ENCODE data around the gene CDH26. TPM values are rescaled to one million over a fixed set of nuclear protein-coding genes. Genes with fewer than 3 reads are reported as not detected.

Gene CDH26
- total and polyA plus RNA-seq, 2 experiments from 2014 or later: 2.0 TPM

- no peak for ATAC-seq
- no peak for DNase-seq (ENCODE audit: low spot score)
- H3K27me3 ChIP-seq (ENCODE audit: insufficient read depth): no peaks in the 10 kb centered on the region
- TF ChIP-seq NANOG (IDR thresholded peaks at IDR 0.05; ENCODE audit: borderline replicate concordance) (no peak), ZNF114 (CRISPR knock-in tag; IDR thresholded peaks at IDR 0.05) (no peak), EZH2phosphoT487 (IDR thresholded peaks at IDR 0.05; ENCODE audit: unreplicated experiment) (no peak), CTCF (conservative IDR thresholded peaks at IDR 0.05; ENCODE audit: low read depth in 2 of 2) (no peak), STAT1 (IDR thresholded peaks at IDR 0.05; ENCODE audit: unreplicated experiment) (no peak), POLR2AphosphoS5 (IDR thresholded peaks at IDR 0.05; ENCODE audit: low read depth) (no peak), ETS1 (IDR thresholded peaks at IDR 0.05) (no peak), REST (IDR thresholded peaks at IDR 0.05; ENCODE audit: unreplicated experiment) (no peak)
- TF ChIP-seq, protein P1, sequence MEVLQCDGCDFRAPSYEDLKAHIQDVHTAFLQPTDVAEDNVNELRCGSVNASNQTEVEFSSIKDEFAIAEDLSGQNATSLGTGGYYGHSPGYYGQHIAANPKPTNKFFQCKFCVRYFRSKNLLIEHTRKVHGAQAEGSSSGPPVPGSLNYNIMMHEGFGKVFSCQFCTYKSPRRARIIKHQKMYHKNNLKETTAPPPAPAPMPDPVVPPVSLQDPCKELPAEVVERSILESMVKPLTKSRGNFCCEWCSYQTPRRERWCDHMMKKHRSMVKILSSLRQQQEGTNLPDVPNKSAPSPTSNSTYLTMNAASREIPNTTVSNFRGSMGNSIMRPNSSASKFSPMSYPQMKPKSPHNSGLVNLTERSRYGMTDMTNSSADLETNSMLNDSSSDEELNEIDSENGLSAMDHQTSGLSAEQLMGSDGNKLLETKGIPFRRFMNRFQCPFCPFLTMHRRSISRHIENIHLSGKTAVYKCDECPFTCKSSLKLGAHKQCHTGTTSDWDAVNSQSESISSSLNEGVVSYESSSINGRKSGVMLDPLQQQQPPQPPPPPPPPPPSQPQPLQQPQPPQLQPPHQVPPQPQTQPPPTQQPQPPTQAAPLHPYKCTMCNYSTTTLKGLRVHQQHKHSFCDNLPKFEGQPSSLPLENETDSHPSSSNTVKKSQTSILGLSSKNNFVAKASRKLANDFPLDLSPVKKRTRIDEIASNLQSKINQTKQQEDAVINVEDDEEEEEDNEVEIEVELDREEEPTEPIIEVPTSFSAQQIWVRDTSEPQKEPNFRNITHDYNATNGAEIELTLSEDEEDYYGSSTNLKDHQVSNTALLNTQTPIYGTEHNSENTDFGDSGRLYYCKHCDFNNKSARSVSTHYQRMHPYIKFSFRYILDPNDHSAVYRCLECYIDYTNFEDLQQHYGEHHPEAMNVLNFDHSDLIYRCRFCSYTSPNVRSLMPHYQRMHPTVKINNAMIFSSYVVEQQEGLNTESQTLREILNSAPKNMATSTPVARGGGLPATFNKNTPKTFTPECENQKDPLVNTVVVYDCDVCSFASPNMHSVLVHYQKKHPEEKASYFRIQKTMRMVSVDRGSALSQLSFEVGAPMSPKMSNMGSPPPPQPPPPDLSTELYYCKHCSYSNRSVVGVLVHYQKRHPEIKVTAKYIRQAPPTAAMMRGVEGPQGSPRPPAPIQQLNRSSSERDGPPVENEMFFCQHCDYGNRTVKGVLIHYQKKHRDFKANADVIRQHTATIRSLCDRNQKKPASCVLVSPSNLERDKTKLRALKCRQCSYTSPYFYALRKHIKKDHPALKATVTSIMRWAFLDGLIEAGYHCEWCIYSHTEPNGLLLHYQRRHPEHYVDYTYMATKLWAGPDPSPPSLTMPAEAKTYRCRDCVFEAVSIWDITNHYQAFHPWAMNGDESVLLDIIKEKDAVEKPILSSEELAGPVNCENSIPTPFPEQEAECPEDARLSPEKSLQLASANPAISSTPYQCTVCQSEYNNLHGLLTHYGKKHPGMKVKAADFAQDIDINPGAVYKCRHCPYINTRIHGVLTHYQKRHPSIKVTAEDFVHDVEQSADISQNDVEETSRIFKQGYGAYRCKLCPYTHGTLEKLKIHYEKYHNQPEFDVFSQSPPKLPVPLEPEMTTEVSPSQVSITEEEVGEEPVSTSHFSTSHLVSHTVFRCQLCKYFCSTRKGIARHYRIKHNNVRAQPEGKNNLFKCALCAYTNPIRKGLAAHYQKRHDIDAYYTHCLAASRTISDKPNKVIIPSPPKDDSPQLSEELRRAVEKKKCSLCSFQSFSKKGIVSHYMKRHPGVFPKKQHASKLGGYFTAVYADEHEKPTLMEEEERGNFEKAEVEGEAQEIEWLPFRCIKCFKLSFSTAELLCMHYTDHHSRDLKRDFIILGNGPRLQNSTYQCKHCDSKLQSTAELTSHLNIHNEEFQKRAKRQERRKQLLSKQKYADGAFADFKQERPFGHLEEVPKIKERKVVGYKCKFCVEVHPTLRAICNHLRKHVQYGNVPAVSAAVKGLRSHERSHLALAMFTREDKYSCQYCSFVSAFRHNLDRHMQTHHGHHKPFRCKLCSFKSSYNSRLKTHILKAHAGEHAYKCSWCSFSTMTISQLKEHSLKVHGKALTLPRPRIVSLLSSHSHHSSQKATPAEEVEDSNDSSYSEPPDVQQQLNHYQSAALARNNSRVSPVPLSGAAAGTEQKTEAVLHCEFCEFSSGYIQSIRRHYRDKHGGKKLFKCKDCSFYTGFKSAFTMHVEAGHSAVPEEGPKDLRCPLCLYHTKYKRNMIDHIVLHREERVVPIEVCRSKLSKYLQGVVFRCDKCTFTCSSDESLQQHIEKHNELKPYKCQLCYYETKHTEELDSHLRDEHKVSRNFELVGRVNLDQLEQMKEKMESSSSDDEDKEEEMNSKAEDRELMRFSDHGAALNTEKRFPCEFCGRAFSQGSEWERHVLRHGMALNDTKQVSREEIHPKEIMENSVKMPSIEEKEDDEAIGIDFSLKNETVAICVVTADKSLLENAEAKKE (CRISPR knock-in tag; IDR thresholded peaks at IDR 0.05): no peak
- H3K9me2 ChIP-seq (ENCODE audit: insufficient read depth): no peaks in the 10 kb centered on the region
- H3K36me3 ChIP-seq (ENCODE audit: insufficient read depth): no peaks in the 10 kb centered on the region
- Mint-ChIP-seq H3K36me3 (ENCODE audit: low read depth) (no peaks in the 10 kb centered on the region), H3K27ac (no peak overlapping the region), H3K27me3 (ENCODE audit: insufficient read depth, low read depth, poor library complexity) (peaks cover 5% of the 10 kb centered on the region), H3K4me3 (no peak overlapping the region), H3K9me3 (no peaks in the 10 kb centered on the region), H3K4me1 (peaks cover 4% of the 10 kb centered on the region; the same call in 1 of the 3 replicates)
- H3F3A ChIP-seq (replicated peaks; ENCODE audit: low read depth): no peaks in the 10 kb centered on the region
- no peaks in the 10 kb centered on the region for H3K4me1 ChIP-seq (ENCODE audit: insufficient read depth)
- H3K4me2 ChIP-seq: no peak overlapping the region
- H3K79me2 ChIP-seq (replicated peaks; ENCODE audit: insufficient read depth): no peaks in the 10 kb centered on the region
- no peak overlapping the region for H2AFZ ChIP-seq
- no peak overlapping the region for H3K4me3 ChIP-seq
- no peaks in the 10 kb centered on the region for H4K20me1 ChIP-seq (replicated peaks; ENCODE audit: insufficient read depth)
- no peak overlapping the region for H3K27ac ChIP-seq (ENCODE audit: low read depth)
These were observed 24.9 kb downstream of the CDH26 start for GRCh38 chr20:59983076-59983475.
